ENCODE results near the gene HBZ. TPM values are rescaled to one million over a fixed set of nuclear protein-coding genes. Genes with fewer than 3 reads are reported as not detected.
"Not testable (repeated sequence)": the region's sequence is repeated elsewhere in the genome, so short reads cannot be mapped to it uniquely, and the experiment has no call there.

Gene HBZ
- total and polyA plus RNA-seq, 9 of the 15 experiments (the other 6 are each of a cell fraction or from before 2014, with no cell fraction given) = 58.0 to 610 (median 113) TPM

- intact Hi-C loops (cut with micrococcal nuclease); H3K27me3 ChIP-seq (ENCODE audit: control insufficient read depth in 2 of 2, insufficient read depth in 2 of 2, low read length in 2 of 2); H3K9me3 ChIP-seq (replicated peaks; ENCODE audit: control insufficient read depth, insufficient read depth, low read depth, low read length); H2AFZ ChIP-seq (ENCODE audit: low read depth, low read length); H3K9me1 ChIP-seq (ENCODE audit: control insufficient read depth, insufficient read depth, low read length); H4K20me1 ChIP-seq (replicated peaks; ENCODE audit: control insufficient read depth, insufficient read depth, low read length); CTCF ChIA-PET (ENCODE audit: low intra/inter-chr PET ratio); BruUV-seq (replicated peaks); POLR2A ChIA-PET; in situ Hi-C loops (cut with MboI); ATAC-seq: not testable (repeated sequence)
- peaks cover 15% of the 10 kb centered on the region; the same call in 2 of the 3 replicates for H3K36me3 ChIP-seq (ENCODE audit: control insufficient read depth, insufficient read depth, low read length)
- FAIRE-seq (peak; percentile 73), DNase-seq (ENCODE audit: extremely low read depth in 1 of 4, low spot score in 3 of 4) (peak in 1 of 4 experiments; percentile 48)
- peak overlapping the region; percentile 36; the same call in 2 of the 3 replicates for H3K27ac ChIP-seq (ENCODE audit: extremely low read depth, low read depth, low read length)
- H3K79me2 ChIP-seq (ENCODE audit: control insufficient read depth, insufficient read depth, low read length) = peaks cover 24% of the 10 kb centered on the region
- 0 out of 2 replicates have a peak overlapping the region, but pooled peaks have one; percentile 8 for H3K4me3 ChIP-seq
- TF ChIP-seq MNT (conservative IDR thresholded peaks at IDR 0.05) (peak in 1 of 2 experiments; percentile 35; a peak in 1 of 4 replicates), EHMT2 (IDR thresholded peaks at IDR 0.05) (peak; percentile 85), MIER1 (IDR thresholded peaks at IDR 0.05; ENCODE audit: low read depth) (peak; percentile 75; the same call in 1 of the 2 replicates), TFAP4 (CRISPR knock-in tag; IDR thresholded peaks at IDR 0.05; ENCODE audit: borderline replicate concordance) (0 out of 2 replicates have a peak, but pooled peaks have one; percentile 27), NFIC (IDR thresholded peaks at IDR 0.05) (peak; percentile 86)
- TF ChIP-seq, protein P1, sequence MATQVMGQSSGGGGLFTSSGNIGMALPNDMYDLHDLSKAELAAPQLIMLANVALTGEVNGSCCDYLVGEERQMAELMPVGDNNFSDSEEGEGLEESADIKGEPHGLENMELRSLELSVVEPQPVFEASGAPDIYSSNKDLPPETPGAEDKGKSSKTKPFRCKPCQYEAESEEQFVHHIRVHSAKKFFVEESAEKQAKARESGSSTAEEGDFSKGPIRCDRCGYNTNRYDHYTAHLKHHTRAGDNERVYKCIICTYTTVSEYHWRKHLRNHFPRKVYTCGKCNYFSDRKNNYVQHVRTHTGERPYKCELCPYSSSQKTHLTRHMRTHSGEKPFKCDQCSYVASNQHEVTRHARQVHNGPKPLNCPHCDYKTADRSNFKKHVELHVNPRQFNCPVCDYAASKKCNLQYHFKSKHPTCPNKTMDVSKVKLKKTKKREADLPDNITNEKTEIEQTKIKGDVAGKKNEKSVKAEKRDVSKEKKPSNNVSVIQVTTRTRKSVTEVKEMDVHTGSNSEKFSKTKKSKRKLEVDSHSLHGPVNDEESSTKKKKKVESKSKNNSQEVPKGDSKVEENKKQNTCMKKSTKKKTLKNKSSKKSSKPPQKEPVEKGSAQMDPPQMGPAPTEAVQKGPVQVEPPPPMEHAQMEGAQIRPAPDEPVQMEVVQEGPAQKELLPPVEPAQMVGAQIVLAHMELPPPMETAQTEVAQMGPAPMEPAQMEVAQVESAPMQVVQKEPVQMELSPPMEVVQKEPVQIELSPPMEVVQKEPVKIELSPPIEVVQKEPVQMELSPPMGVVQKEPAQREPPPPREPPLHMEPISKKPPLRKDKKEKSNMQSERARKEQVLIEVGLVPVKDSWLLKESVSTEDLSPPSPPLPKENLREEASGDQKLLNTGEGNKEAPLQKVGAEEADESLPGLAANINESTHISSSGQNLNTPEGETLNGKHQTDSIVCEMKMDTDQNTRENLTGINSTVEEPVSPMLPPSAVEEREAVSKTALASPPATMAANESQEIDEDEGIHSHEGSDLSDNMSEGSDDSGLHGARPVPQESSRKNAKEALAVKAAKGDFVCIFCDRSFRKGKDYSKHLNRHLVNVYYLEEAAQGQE (IDR thresholded peaks at IDR 0.05; ENCODE audit: borderline replicate concordance) = peak; percentile 95
- TF ChIP-seq, protein P1 (CRISPR knock-in tag; IDR thresholded peaks at IDR 0.05; ENCODE audit: low read depth) = peak; percentile 89
- 19% methylated on average over 4 of the region's 13 CpGs for WGBS (ENCODE audit: insufficient coverage, low coverage, missing lambda C conversion rate)
- H3K4me1 ChIP-seq (replicated peaks in 1 of 2; ENCODE audit: control insufficient read depth in 2 of 2, insufficient read depth in 2 of 2, low read length in 2 of 2) = peaks cover 14 to 47% of the 10 kb centered on the region in 2 experiments; a peak in 4 of 5 replicates
- peak overlapping the region; percentile 52 for H3K4me2 ChIP-seq (ENCODE audit: insufficient read depth, low read length)
- H3K9ac ChIP-seq (ENCODE audit: insufficient read depth in 1 of 2, low read depth in 2 of 2, low read length in 2 of 2) = peak overlapping the region in 1 of 2 experiments; percentile 84; a peak in 2 of 4 replicates
Observed at GRCh38 chr16:173928-174769, 21.7 kb downstream of the HBZ start.
